HCT116 (cell line): ENCODE results near the gene GEMIN4. TPM values are rescaled to one million over a fixed set of nuclear protein-coding genes. Genes with fewer than 3 reads are reported as not detected.

Experiments used
- ATAC-seq: fragments of 200-7000 bp; cut with Tn5 transposase; 2 replicates; pipeline ENCODE4 v1.9.1; 2020; ENCODE audit warnings: mild to moderate bottlenecking, moderate library complexity
- BruUV-seq: library from RNA; stranded (reverse); fragments of 400-500 nt; replicated peaks from 2 replicates; lab custom pipeline; 2021; lab: Mats Ljungman, UMichigan
- CTCF ChIA-PET: fragments of 300-600 bp; sonication (Branson Sonifier 250); formaldehyde crosslinking; loops from one replicate; lab custom pipeline; 2021; ENCODE audit warnings: antibody characterized with exemption; lab: Charles Lee
- POLR2A ChIA-PET: fragments of 300-600, 350-600 bp; sonication (Branson Sonifier 250); formaldehyde crosslinking; loops from one replicate; lab custom pipeline; 2021; ENCODE audit warnings: antibody characterized with exemption; lab: Charles Lee
- RAD21 ChIA-PET, 2 experiments: fragments of 300-600 bp; sonication (Branson Sonifier 250); formaldehyde crosslinking; loops; one replicate each; lab custom pipeline; 2023; ENCODE audit warnings: low total read pairs in 2 of 2; ENCODE audit not compliant: uncharacterized antibody in 2 of 2, unreplicated experiment in 2 of 2, low non-redundant PET in 1 of 2; lab: Charles Lee
- DNase-seq: peaks from one replicate; pipeline ENCODE4 v3.0.0-alpha.2; 2010; ENCODE audit warnings: low read depth, low spot score
- H2AFZ ChIP-seq: fragments of 200-600 bp; shearing (Covaris generic), sonication (generic); 2 replicates; pipeline ENCODE4 v1.6.1; 2017; ENCODE audit warnings: low read depth, mixed run types, mixed read lengths, antibody characterized with exemption, low read length; ENCODE audit not compliant: poor library complexity, severe bottlenecking
- H3K27ac ChIP-seq: 2 replicates; pipeline ENCODE4 v1.5.1; 2012; ENCODE audit warnings: low read depth, low read length
- H3K27me3 ChIP-seq: fragments of 200-600 bp; sonication (generic); 2 replicates; pipeline ENCODE4 v1.6.1; 2016; ENCODE audit warnings: mixed run types, low read length, mixed read lengths; ENCODE audit not compliant: insufficient read depth
- H3K36me3 ChIP-seq, 2 experiments: fragments of 200-500 bp in 1 of 2; fragments of 200-600 bp in 1 of 2; sonication (Bioruptor generic) in 1 of 2; sonication (generic) in 1 of 2; 2 replicates each; pipeline versions ENCODE4 v1.5.1 to v1.6.1; 2014 to 2016; ENCODE audit warnings: low read length in 2 of 2, inconsistent platforms in 1 of 2, mixed read lengths in 1 of 2, mixed run types in 1 of 2; ENCODE audit not compliant: insufficient read depth in 2 of 2, control insufficient read depth in 1 of 2
- H3K4me1 ChIP-seq, 2 experiments: fragments of 200-600 bp in 1 of 2; sonication (generic) in 1 of 2; 2 replicates each; pipeline versions ENCODE4 v1.5.1 to v1.6.1; 2012 to 2017; ENCODE audit warnings: low read length in 2 of 2, inconsistent platforms in 1 of 2, mild to moderate bottlenecking in 1 of 2, mixed read lengths in 1 of 2, mixed run types in 1 of 2, moderate library complexity in 1 of 2; ENCODE audit not compliant: insufficient read depth in 2 of 2, control insufficient read depth in 1 of 2
- H3K4me2 ChIP-seq: fragments of 200-600 bp; sonication (generic); 2 replicates; pipeline ENCODE4 v1.6.1; 2017; ENCODE audit warnings: mixed run types, low read length, mixed read lengths
- H3K4me3 ChIP-seq, 2 experiments: fragments of 200-600 bp in 1 of 2; sonication (generic) in 1 of 2; replicated peaks in 1 of 2; 2 replicates each; pipeline ENCODE4 v1.5.1; 2011 to 2016; ENCODE audit warnings: low read length in 2 of 2, control low read depth in 1 of 2, low read depth in 1 of 2, mild to moderate bottlenecking in 1 of 2, mixed read lengths in 1 of 2, mixed run types in 1 of 2
- H3K79me2 ChIP-seq: fragments of 200-600 bp; sonication (generic); 2 replicates; pipeline ENCODE4 v1.6.1; 2017; ENCODE audit warnings: mild to moderate bottlenecking, mixed run types, low read length, moderate library complexity, mixed read lengths; ENCODE audit not compliant: insufficient read depth
- H3K9ac ChIP-seq: fragments of 200-600 bp; sonication (generic); 2 replicates; pipeline ENCODE4 v1.6.1; 2016; ENCODE audit warnings: low read length, mixed read lengths
- H3K9me2 ChIP-seq: fragments of 200-600 bp; sonication (generic), shearing (Covaris generic); 2 replicates; pipeline ENCODE4 v1.6.1; 2017; ENCODE audit warnings: mixed run types, mild to moderate bottlenecking, moderate library complexity; ENCODE audit not compliant: insufficient read depth
- H3K9me3 ChIP-seq, 2 experiments: fragments of 200-500 bp in 1 of 2; fragments of 200-600 bp in 1 of 2; sonication (Bioruptor generic) in 1 of 2; sonication (generic) in 1 of 2; 2 replicates each; pipeline ENCODE4 v1.6.1; 2014 to 2017; ENCODE audit warnings: low read length in 2 of 2, mixed read lengths in 2 of 2, inconsistent platforms in 1 of 2, low read depth in 1 of 2, mild to moderate bottlenecking in 1 of 2, mixed run types in 1 of 2, moderate library complexity in 1 of 2; ENCODE audit not compliant: control insufficient read depth in 1 of 2, insufficient read depth in 1 of 2
- H4K20me1 ChIP-seq: fragments of 200-600 bp; sonication (generic), shearing (Covaris generic); 2 replicates; pipeline ENCODE4 v1.6.1; 2017; ENCODE audit warnings: mixed run types, mild to moderate bottlenecking, moderate library complexity; ENCODE audit not compliant: insufficient read depth
- ATF3 ChIP-seq: IDR thresholded peaks from 2 replicates; pipeline ENCODE4 v1.6.1; 2012
- CBX3 ChIP-seq: IDR thresholded peaks from 2 replicates; pipeline ENCODE4 v1.6.1; 2012; ENCODE audit warnings: low read depth
- CEBPB ChIP-seq: IDR thresholded peaks from 2 replicates; pipeline ENCODE4 v1.6.1; 2012; ENCODE audit warnings: low read depth
- CTCF ChIP-seq, 3 experiments: fragments of 200-600 bp in 1 of 3; sonication (generic) in 1 of 3; IDR thresholded peaks in 2 of 3; conservative IDR thresholded peaks in 1 of 3; 2 replicates each; pipeline ENCODE4 v1.5.1; 2012 to 2017; ENCODE audit warnings: low read depth in 2 of 3, low read length in 2 of 3, antibody characterized with exemption in 1 of 3, borderline replicate concordance in 1 of 3, control low read depth in 1 of 3, mild to moderate bottlenecking in 1 of 3, mixed read lengths in 1 of 3, mixed run types in 1 of 3, moderate library complexity in 1 of 3; ENCODE audit not compliant: insufficient read depth in 1 of 3
- ELF1 ChIP-seq: IDR thresholded peaks from 2 replicates; pipeline ENCODE4 v1.6.1; 2012; ENCODE audit warnings: low read depth, borderline replicate concordance
- JUND ChIP-seq: IDR thresholded peaks from 2 replicates; pipeline ENCODE4 v1.6.1; 2012
- POLR2A ChIP-seq: IDR thresholded peaks from 2 replicates; pipeline ENCODE4 v1.7.0; 2011; ENCODE audit warnings: borderline replicate concordance; ENCODE audit not compliant: insufficient read depth, insufficient read length; ENCODE audit errors: extremely low read depth
- RAD21 ChIP-seq: IDR thresholded peaks from 2 replicates; pipeline ENCODE4 v1.6.1; 2012; ENCODE audit warnings: low read depth, mild to moderate bottlenecking
- REST ChIP-seq: IDR thresholded peaks from 2 replicates; pipeline ENCODE4 v1.6.1; 2012; ENCODE audit warnings: low read depth
- SIN3A ChIP-seq: IDR thresholded peaks from 2 replicates; pipeline ENCODE4 v1.6.1; 2012; ENCODE audit warnings: low read depth
- SP1 ChIP-seq: IDR thresholded peaks from 2 replicates; pipeline ENCODE4 v1.6.1; 2012; ENCODE audit warnings: low read depth
- YY1 ChIP-seq: IDR thresholded peaks from 2 replicates; pipeline ENCODE4 v1.6.1; 2011; ENCODE audit warnings: low read length, low read depth, moderate library complexity, mild to moderate bottlenecking; ENCODE audit not compliant: insufficient replicate concordance; ENCODE audit errors: extremely low read depth
- ZFX ChIP-seq: fragments of 450-650 bp; IDR thresholded peaks from 2 replicates; pipeline ENCODE4 v1.6.1; 2017
- ZNF274 ChIP-seq: fragments of 200-500 bp; sonication (Bioruptor generic); IDR thresholded peaks from 2 replicates; pipeline ENCODE4 v1.6.1; 2014; ENCODE audit warnings: mild to moderate bottlenecking, low read depth, low read length, inconsistent platforms
- intact Hi-C: fragments of 100-400 bp; cut with micrococcal nuclease; formaldehyde crosslinking; loops from 2 replicates; pipeline ENCODE4 v1.10.0; 2022
- total RNA-seq: library from RNA; stranded (reverse); gene quantifications from one replicate; pipeline ENCODE4 v1.2.1, GENCODE V29; 2021; ENCODE audit not compliant: unreplicated experiment
- TF ChIP-seq, protein P1 (sequence below): IDR thresholded peaks from 2 replicates; pipeline ENCODE4 v1.6.1; 2012

GEMIN4 gene
- total RNA-seq, 1 experiment from 2014 or later = 53.2 TPM

DNA sequence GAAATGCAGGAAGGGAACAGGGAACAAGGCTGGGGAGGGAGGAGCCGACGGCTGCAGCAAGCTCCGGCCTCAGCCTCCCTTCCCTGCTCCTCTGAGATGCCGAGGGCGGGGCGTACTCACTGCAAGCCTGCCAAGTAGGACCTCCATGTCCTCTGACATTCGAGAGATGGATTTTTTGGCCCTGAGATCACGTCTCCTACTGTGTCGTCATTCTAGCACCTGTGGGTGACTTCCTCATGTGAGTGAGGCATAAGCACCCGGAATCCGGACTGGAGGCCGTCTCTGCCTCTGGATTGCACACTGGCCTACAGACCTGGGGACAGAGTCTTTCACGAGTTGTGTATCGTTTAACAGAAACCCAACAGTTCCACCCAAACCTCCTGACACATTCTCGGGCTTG, 44.5 kb upstream of the GEMIN4 start:
- DNase-seq (no peak), ATAC-seq (no peak)
- H3K9me3 ChIP-seq = no peaks in the 10 kb centered on the region
- H3K4me3 ChIP-seq = no peak overlapping the region
- no peaks in the 10 kb centered on the region for H4K20me1 ChIP-seq
- H3K36me3 ChIP-seq = peaks cover 0 to 10% of the 10 kb centered on the region in 2 experiments; a peak in 2 of 4 replicates
- H2AFZ ChIP-seq = no peak overlapping the region
- CTCF ChIA-PET = interaction anchor here (1.2 to 4.1 kb wide), 2 partner anchors 184 to 202 kb away, joined by 4 to 87 read pairs; partner anchors contain the start of gene NXN
- no peak for TF ChIP-seq ATF3
- TF ChIP-seq ZFX = no peak
- no peak for TF ChIP-seq CBX3
- no peak for TF ChIP-seq CEBPB
- no peak for TF ChIP-seq SIN3A
- TF ChIP-seq RAD21 = no peak
- no peak for TF ChIP-seq CTCF (IDR thresholded peaks at IDR 0.05 in 2 of 3, conservative IDR thresholded peaks at IDR 0.05 in 1 of 3; ENCODE audit: borderline replicate concordance in 1 of 3, insufficient read depth in 1 of 3, low read depth in 2 of 3, low read length in 2 of 3)
- TF ChIP-seq, protein P1, sequence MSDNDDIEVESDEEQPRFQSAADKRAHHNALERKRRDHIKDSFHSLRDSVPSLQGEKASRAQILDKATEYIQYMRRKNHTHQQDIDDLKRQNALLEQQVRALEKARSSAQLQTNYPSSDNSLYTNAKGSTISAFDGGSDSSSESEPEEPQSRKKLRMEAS = no peak
- TF ChIP-seq YY1 = no peak
- TF ChIP-seq JUND = no peak
- no peak for TF ChIP-seq ZNF274
- TF ChIP-seq SP1 = no peak
- TF ChIP-seq POLR2A = no peak
- TF ChIP-seq ELF1 = no peak
- no peak for TF ChIP-seq REST
- H3K27me3 ChIP-seq = no peaks in the 10 kb centered on the region
- H3K4me2 ChIP-seq = no peak overlapping the region
- H3K4me1 ChIP-seq = peaks cover 0 to 11% of the 10 kb centered on the region in 2 experiments; a peak in 2 of 4 replicates
- peaks cover 11% of the 10 kb centered on the region; the same call in 1 of the 2 replicates for H3K79me2 ChIP-seq
- no peak overlapping the region for H3K27ac ChIP-seq
- POLR2A ChIA-PET = interaction anchor here (1.6 kb wide), 1 partner anchor 183 kb away, joined by 3 read pairs; the partner anchor contains the start of gene NXN
- H3K9me2 ChIP-seq = no peaks in the 10 kb centered on the region
- intact Hi-C loops = no loop called here
- RAD21 ChIA-PET = interaction anchor here in 1 of 2 experiments (3.2 kb wide), 1 partner anchor 184 kb away, joined by 14 read pairs; the partner anchor contains the start of gene NXN
- no peak overlapping the region for H3K9ac ChIP-seq
- no TSS peak for BruUV-seq
